Right forelimb (tissue), 1 donor: Measurements from ENCODE around the gene KCND1.

Experiments used
- DNase-seq: peaks from one replicate; pipeline ENCODE4 v3.0.0-alpha.2; 2018

The KCND1 gene

GRCh38 chrX:48937054-48937907 lies 34.4 kb downstream of the KCND1 start:
- DNase-seq: no peak

- no peak for DNase-seq
Observed at GRCh38 chrX:48936429-48937053, 35.1 kb downstream of the KCND1 start.

GRCh38 chrX:48935301-48935670 lies 36.4 kb downstream of the KCND1 start:
- DNase-seq: no peak

- no peak for DNase-seq
Observed at GRCh38 chrX:48934581-48935300, 36.9 kb downstream of the KCND1 start.

GRCh38 chrX:48933757-48934156 lies 37.9 kb downstream of the KCND1 start:
- no peak for DNase-seq

- DNase-seq: no peak
Observed at GRCh38 chrX:48927736-48928382, 43.8 kb downstream of the KCND1 start.

GRCh38 chrX:48927123-48927522 lies 44.5 kb downstream of the KCND1 start:
- no peak for DNase-seq

- no peak for DNase-seq
Observed at GRCh38 chrX:48924270-48924669, 47.4 kb downstream of the KCND1 start.

GRCh38 chrX:48923771-48924170 lies 47.9 kb downstream of the KCND1 start:
- DNase-seq: no peak

GRCh38 chrX:48920718-48921104 lies 50.9 kb downstream of the KCND1 start:
- DNase-seq: peak; percentile 2

- DNase-seq: peak; percentile 13
Observed at GRCh38 chrX:48919947-48920717, 51.5 kb downstream of the KCND1 start.

- no peak for DNase-seq
Observed at GRCh38 chrX:48919360-48919841, 52.2 kb downstream of the KCND1 start.

GRCh38 chrX:48918643-48919340 lies 52.9 kb downstream of the KCND1 start, which contains the start of gene PIM2:
PIM2 (minus strand) TSS chrX:48919024; CDS start chrX:48918834, 190 bp downstream.
- peak; percentile 71 for DNase-seq

- DNase-seq: no peak
Observed at GRCh38 chrX:48918301-48918642, 53.4 kb downstream of the KCND1 start.

- DNase-seq: peak; percentile 83
Observed at GRCh38 chrX:48917139-48918001, 54.3 kb downstream of the KCND1 start.

GRCh38 chrX:48914593-48915493 lies 56.8 kb downstream of the KCND1 start:
- DNase-seq: no peak

GRCh38 chrX:48913605-48914366 lies 57.9 kb downstream of the KCND1 start:
- no peak for DNase-seq

GRCh38 chrX:48911412-48912182 lies 60.0 kb downstream of the KCND1 start, which contains the start of gene SLC35A2:
SLC35A2 (minus strand) TSS chrX:48911646; CDS start chrX:48911636, 10 bp downstream.
- peak; percentile 88 for DNase-seq
